Heart left ventricle (tissue), 16 donors: ENCODE results near the gene NR2F2. TPM values are rescaled to one million over a fixed set of nuclear protein-coding genes. Genes with fewer than 3 reads are reported as not detected.

Source experiments
- ATAC-seq, 4 donors: fragments of 200-7000 bp; cut with Tn5 transposase; one replicate each; pipeline ENCODE4 v1.9.1; 2020 to 2022; ENCODE audit warnings: moderate library complexity in 4 of 4, mild to moderate bottlenecking in 3 of 4, moderate number of reproducible peaks in 1 of 4
- DNase-seq, 5 donors: peaks; one replicate each; pipeline ENCODE4 v3.0.0-alpha.2; 2020
- H3K27ac ChIP-seq, 12 donors: fragments of 200-600 bp; sonication (generic) in 4 of 12; one replicate each; pipeline versions ENCODE4 v1.5.0 to v1.8.0; 2016 to 2022; ENCODE audit warnings: mild to moderate bottlenecking in 2 of 12
- H3K27me3 ChIP-seq, 9 donors: fragments of 200-600 bp; sonication (generic) in 2 of 9; one replicate each; pipeline versions ENCODE4 v1.5.1 to v1.8.0; 2016 to 2022; ENCODE audit warnings: mild to moderate bottlenecking in 3 of 9
- H3K36me3 ChIP-seq, 9 donors: fragments of 200-600 bp; sonication (generic) in 2 of 9; one replicate each; pipeline versions ENCODE4 v1.5.0 to v1.8.0; 2018 to 2022; ENCODE audit warnings: mild to moderate bottlenecking in 2 of 9
- H3K4me1 ChIP-seq, 12 donors: fragments of 200-600 bp; sonication (generic) in 4 of 12; one replicate each; pipeline versions ENCODE4 v1.5.0 to v1.8.0; 2016 to 2022; ENCODE audit warnings: mild to moderate bottlenecking in 3 of 12
- H3K4me3 ChIP-seq, 12 donors: fragments of 200-600 bp; sonication (generic) in 4 of 12; one replicate each; pipeline versions ENCODE4 v1.5.0 to v1.8.0; 2017 to 2022; ENCODE audit warnings: mild to moderate bottlenecking in 9 of 12, moderate library complexity in 4 of 12
- H3K9me3 ChIP-seq, 12 donors: fragments of 200-600 bp; sonication (generic) in 4 of 12; one replicate each; pipeline versions ENCODE4 v1.5.0 to v1.8.0; 2016 to 2022; ENCODE audit warnings: mild to moderate bottlenecking in 1 of 12
- CTCF ChIP-seq, 12 donors: fragments of 200-600 bp; sonication (generic) in 4 of 12; IDR thresholded peaks; one replicate each; pipeline versions ENCODE4 v1.5.0 to v1.8.0; 2018 to 2022; ENCODE audit warnings: antibody characterized with exemption in 12 of 12, mild to moderate bottlenecking in 5 of 12
- POLR2A ChIP-seq, 2 donors: fragments of 450-650 bp; IDR thresholded peaks; one replicate each; pipeline ENCODE4 v1.6.1; 2017; ENCODE audit warnings: antibody characterized with exemption in 2 of 2, mild to moderate bottlenecking in 2 of 2, moderate library complexity in 2 of 2
- WGBS, 4 donors: extraction: QIAGEN DNeasy Blood & Tissue Kit in 2 of 4; methylation state at CpG; one replicate each; pipeline versions ENCODE4 v1.1.5 to v1.1.7; 2013 to 2018; 5-methylcytosine and 5-hydroxymethylcytosine counted together
- intact Hi-C, 10 donors: fragments of 100-400 bp; cut with DNase I; formaldehyde crosslinking; loops; one replicate each; pipeline versions ENCODE4 v1.11.1 to v1.14.2; 2022
- polyA plus RNA-seq, 2 donors: library from polyadenylated mRNA; stranded (reverse); fragments of 200-250 nt; gene quantifications; one replicate each; pipeline ENCODE4 v1.2.3, GENCODE V29; 2013
- total RNA-seq, 9 donors: library from RNA; depleted of rRNA in 2 of 9; stranded (reverse); fragments of >200 nt in 2 of 9; fragmentation: NEBNext Ultra II Directional in 3 of 9; extraction: Animal tissue kit (Norgen Biotek cat#: 25700) in 3 of 9; gene quantifications; one replicate each; pipeline versions ENCODE4 v1.1.0 to v1.2.4, GENCODE V29; 2016 to 2023
- donor health status: ischemic (EF 13 %, LVEDD 7.1; RV severe dilation, severe dysfunction).
- donor health status: healthy with polysubstance abuse.
- donor health status: DM: no; HTN: yes; CAD: no.
- donor health status: DM: no; HTN: no; CAD: no.
- donor health status: ischemic (EF 25% LVEDD 6.9; RV normal size, moderate dysfunction).
- donor health status: ischemic (EF 25% LVEDD 5.7; RV mildly dilated, moderate dysfunction).
- donor health status: healthy.
- donor health status: DM: yes; HTN: yes; CAD: no.
- donor health status: ischemic (EF 35%, LVEDD 5.7; RV mildly dilated, moderate dysfunction).
- donor health status: nonischemic (EF 11% LVEDD 7.7; RV severe dilation, severe dysfunction).
- donor health status: DM: yes; HTN: yes; CAD: no.
- donor health status: PGD.
- donor health status: ischemic (EF 29% LVEDD 5.4; RV normal size, mild dysfunction).
- donor health status: nonischemic (EF 23%, LVEDD 6.1; RV moderate dilation, normal function).

NR2F2 gene
- total and polyA plus RNA-seq, 11 donors: 11.8 to 22.4 (median 16.1) TPM

GRCh38 chr15:96346409-96346970 lies 16.0 kb downstream of the NR2F2 start:
- intact Hi-C loops: loop anchor here in 9 of 10 donors (5.0 to 10.0 kb wide), 7 partner anchors 742 to 1679 kb away; no protein-coding TSS in a partner anchor
- Histone ChIP-seq H3K36me3 (no peaks in the 10 kb centered on the region), H3K4me3 (peak overlapping the region; percentile 22 to 91 (median 67)), H3K27ac (peak overlapping the region; percentile 73 to 96 (median 92)), H3K4me1 (peaks cover 0 to 74% (median 24%) of the 10 kb centered on the region in 12 donors), H3K9me3 (no peaks in the 10 kb centered on the region), H3K27me3 (peaks cover 0 to 95% (median 21%) of the 10 kb centered on the region in 9 donors)
- ATAC-seq (no peak), DNase-seq (no peak)
- TF ChIP-seq POLR2A (IDR thresholded peaks at IDR 0.05) (no peak), CTCF (IDR thresholded peaks at IDR 0.05) (no peak)
- WGBS, 4 donors: 28 to 39% (median 32%) methylated on average over 6 of the region's 6 CpGs

GRCh38 chr15:96347181-96348111 lies 16.9 kb downstream of the NR2F2 start:
- intact Hi-C loops: loop anchor here in 9 of 10 donors (5.0 to 10.0 kb wide), 7 partner anchors 743 to 1680 kb away; no protein-coding TSS in a partner anchor
- Histone ChIP-seq H3K4me1 (peaks cover 0 to 76% (median 25%) of the 10 kb centered on the region in 12 donors), H3K4me3 (peak overlapping the region; percentile 11 to 91 (median 59))

GRCh38 chr15:96348112-96349027 lies 17.9 kb downstream of the NR2F2 start:
- Histone ChIP-seq H3K36me3 (no peaks in the 10 kb centered on the region), H3K4me3 (peak overlapping the region in 6 of 12 donors; percentile 41 to 91 (median 82)), H3K27ac (peak overlapping the region; percentile 73 to 96 (median 92)), H3K9me3 (no peaks in the 10 kb centered on the region), H3K4me1 (peaks cover 0 to 75% (median 24%) of the 10 kb centered on the region in 12 donors), H3K27me3 (peaks cover 0 to 94% (median 38%) of the 10 kb centered on the region in 9 donors)
- DNase-seq: no peak
- ATAC-seq: no peak
- intact Hi-C loops: loop anchor here in 9 of 10 donors (5.0 to 10.0 kb wide), 7 partner anchors 744 to 1681 kb away; no protein-coding TSS in a partner anchor
- TF ChIP-seq CTCF (IDR thresholded peaks at IDR 0.05) (no peak), POLR2A (IDR thresholded peaks at IDR 0.05) (no peak)
- 40 to 55% (median 49%) methylated on average over 13 of the region's 13 CpGs for WGBS, 4 donors

More at GRCh38 chr15:96347181-96348111, 16.9 kb downstream of the NR2F2 start:
- Histone ChIP-seq H3K9me3 (no peaks in the 10 kb centered on the region), H3K36me3 (no peaks in the 10 kb centered on the region), H3K27ac (peak overlapping the region; percentile 73 to 96 (median 92)), H3K27me3 (peaks cover 0 to 95% (median 29%) of the 10 kb centered on the region in 9 donors)
- ATAC-seq (peak in 3 of 4 donors; percentile 42 to 74 (median 42)), DNase-seq (peak in 4 of 5 donors; percentile 49 to 68 (median 60))
- TF ChIP-seq CTCF (IDR thresholded peaks at IDR 0.05) (no peak), POLR2A (IDR thresholded peaks at IDR 0.05) (no peak)
- 21 to 40% (median 30%) methylated on average over 36 to 39 of the region's 39 CpGs for WGBS, 4 donors
